Choroid plexus epithelial cell (primary cell): ENCODE results near the gene CACNA1G.

Source experiments
- DNase-seq: peaks from one replicate; pipeline ENCODE4 v3.0.0-alpha.2; 2010; ENCODE audit warnings: low read depth
- H3K4me3 ChIP-seq: 2 replicates; pipeline ENCODE4 v1.5.1; 2011; ENCODE audit warnings: low read depth, mild to moderate bottlenecking, control low read depth, low read length, moderate library complexity
- CTCF ChIP-seq: conservative IDR thresholded peaks from 2 replicates; pipeline ENCODE4 v1.5.1; 2011; ENCODE audit warnings: low read depth, mild to moderate bottlenecking, control low read depth, inconsistent platforms, low read length, moderate library complexity

Gene CACNA1G

DNA sequence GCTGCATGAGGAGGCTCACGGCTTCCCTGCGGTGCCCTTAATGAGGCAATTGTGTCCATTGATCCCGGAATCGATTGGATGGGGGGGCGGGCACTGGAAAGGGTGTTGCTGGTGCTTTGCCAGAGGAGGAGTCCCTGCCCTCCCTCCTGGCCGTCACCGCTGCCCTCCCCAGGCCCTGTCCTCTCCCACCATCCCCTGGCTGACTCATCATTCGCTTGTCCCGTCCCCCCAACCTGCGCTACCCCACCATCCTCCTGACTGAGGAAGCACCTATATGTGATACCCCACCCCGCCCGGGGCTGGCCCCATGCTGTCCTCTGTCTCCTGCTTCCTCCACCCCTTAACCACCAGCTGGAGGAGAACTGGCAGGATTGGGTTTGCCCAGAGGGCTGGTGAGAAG, 20.8 kb downstream of the CACNA1G start:
- DNase-seq = no peak
- H3K4me3 ChIP-seq = no peak overlapping the region
- no peak for TF ChIP-seq CTCF

GRCh38 chr17:50582741-50583140, 22.2 kb downstream of the CACNA1G start:
- no peak for DNase-seq
- no peak overlapping the region for H3K4me3 ChIP-seq
- no peak for TF ChIP-seq CTCF

DNA sequence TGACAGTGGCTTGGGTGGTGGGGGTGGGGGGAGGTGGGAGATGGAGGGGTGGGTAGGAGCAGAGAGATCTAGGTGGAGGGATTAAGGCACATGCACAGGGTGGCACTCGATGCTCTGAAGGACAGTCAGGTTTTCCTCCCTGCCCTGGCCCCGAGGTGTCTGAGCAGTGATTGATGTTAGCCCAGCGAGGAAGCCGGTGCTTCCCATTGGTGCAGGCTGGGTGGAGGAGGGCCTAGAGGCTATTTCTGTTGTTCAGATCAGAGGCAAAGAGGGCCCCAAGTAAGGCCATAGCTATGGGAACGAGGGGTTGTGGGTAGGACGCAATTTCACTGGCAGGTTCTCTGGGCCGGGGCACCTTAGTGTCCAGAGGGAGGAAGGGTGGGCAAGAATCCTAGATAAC, 23.1 kb downstream of the CACNA1G start:
- TF ChIP-seq CTCF = no peak
- no peak overlapping the region for H3K4me3 ChIP-seq
- no peak for DNase-seq

DNA sequence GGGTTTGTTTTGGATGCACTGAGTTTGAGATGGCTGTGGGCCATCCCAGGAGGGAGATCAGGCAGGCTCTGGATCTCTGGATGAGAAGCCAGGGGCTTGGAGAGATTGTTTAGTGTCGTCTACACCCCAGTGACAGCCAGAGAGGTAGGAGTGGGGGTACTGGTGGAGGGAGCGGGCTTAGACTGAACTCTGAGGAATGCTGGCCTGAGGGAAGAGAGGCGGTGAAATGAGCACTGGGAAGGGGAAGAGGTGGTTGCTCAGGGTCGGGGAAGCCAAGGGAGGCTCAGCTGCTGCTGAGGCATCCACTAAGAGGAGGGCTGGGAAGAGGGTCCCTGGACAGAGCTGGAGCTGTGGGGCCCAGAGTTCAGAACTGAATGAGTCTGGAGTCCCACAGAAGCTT, 23.6 kb downstream of the CACNA1G start:
- DNase-seq = no peak
- no peak for TF ChIP-seq CTCF
- H3K4me3 ChIP-seq = no peak overlapping the region

DNA sequence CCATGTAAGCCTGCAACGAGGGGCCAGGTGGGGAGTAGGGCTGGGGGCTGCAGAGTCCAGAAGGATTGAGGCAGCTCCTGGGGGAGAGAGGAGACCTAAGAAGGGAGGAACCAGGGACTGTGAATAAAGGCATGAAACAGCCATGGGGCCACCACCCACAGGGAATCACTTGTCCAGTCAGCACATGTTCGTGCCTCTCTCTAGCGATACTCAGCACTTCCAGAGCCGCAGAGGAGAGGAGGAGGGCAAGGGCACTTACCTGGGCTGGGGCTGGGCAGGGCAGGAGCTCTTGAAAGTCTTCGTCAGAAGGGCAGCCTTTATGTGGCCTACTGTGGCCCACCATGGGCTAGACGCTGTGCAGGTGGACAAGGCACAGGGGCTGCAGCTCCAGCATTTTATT, 24.2 kb downstream of the CACNA1G start:
- TF ChIP-seq CTCF = no peak
- H3K4me3 ChIP-seq = no peak overlapping the region
- no peak for DNase-seq

- no peak for TF ChIP-seq CTCF
- H3K4me3 ChIP-seq = no peak overlapping the region
- DNase-seq = no peak
Observed at GRCh38 chr17:50585346-50585745, 24.8 kb downstream of the CACNA1G start.

DNA sequence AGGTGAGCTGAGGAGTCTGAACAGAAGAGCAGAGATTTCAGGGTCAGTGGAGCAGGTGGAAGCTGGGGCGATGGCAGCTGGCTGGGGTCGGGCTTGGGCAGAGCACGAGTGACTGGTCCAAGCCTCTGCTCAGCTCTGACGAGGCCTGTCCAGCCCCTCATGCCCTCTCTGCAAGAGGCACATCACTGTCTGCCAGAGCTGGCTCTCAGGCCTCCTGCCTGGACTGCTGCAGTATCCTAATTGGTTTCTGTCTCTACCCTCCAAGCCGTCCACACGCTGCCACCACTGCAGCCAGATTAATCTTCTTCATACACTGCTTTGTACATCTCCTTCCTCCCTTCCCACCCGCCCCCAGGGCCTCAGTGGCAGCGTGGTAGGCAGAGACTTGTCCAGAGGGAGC, 25.4 kb downstream of the CACNA1G start:
- no peak for TF ChIP-seq CTCF
- DNase-seq = no peak
- H3K4me3 ChIP-seq = no peak overlapping the region
